IMR-90 (cell line): ENCODE measurements around the gene PPAN.

Experiments used
- BHLHE40 ChIP-seq: fragments of 150-350 bp; IDR thresholded peaks from 2 replicates; pipeline ENCODE4 v1.6.1; 2016; ENCODE audit warnings: mild to moderate bottlenecking, low read depth, low read length
- CHD1 ChIP-seq: IDR thresholded peaks from 2 replicates; pipeline ENCODE4 v1.6.1; 2012; ENCODE audit warnings: low read depth, low read length, improper control_type of control experiment
- CTCF ChIP-seq: conservative IDR thresholded peaks from 2 replicates; pipeline ENCODE4 v1.5.1; 2012; ENCODE audit warnings: mild to moderate bottlenecking, low read depth, low read length, improper control_type of control experiment
- ELK1 ChIP-seq: fragments of 150-350 bp; IDR thresholded peaks from 2 replicates; pipeline ENCODE4 v1.6.1; 2016; ENCODE audit warnings: low read depth, mild to moderate bottlenecking, low read length, moderate library complexity, borderline replicate concordance
- FOS ChIP-seq: fragments of 150-350 bp; IDR thresholded peaks from 2 replicates; pipeline ENCODE4 v1.6.1; 2016; ENCODE audit warnings: low read depth, low read length
- POLR2A ChIP-seq: IDR thresholded peaks from 2 replicates; pipeline ENCODE4 v1.6.1; 2012; ENCODE audit warnings: mild to moderate bottlenecking, low read depth, low read length
- RCOR1 ChIP-seq: IDR thresholded peaks from 2 replicates; pipeline ENCODE4 v1.6.1; 2012; ENCODE audit warnings: mild to moderate bottlenecking, low read length, improper control_type of control experiment; ENCODE audit not compliant: insufficient replicate concordance

- TF ChIP-seq CTCF (no peak), ELK1 (no peak), POLR2A (no peak), CHD1 (no peak), RCOR1 (no peak), BHLHE40 (no peak), FOS (no peak)
Observed at GRCh38 chr19:10096615-10096963, 9.6 kb upstream of the PPAN start.
